OCI-LY3 (cell line): ENCODE measurements around the gene CLSTN2.

Experiments used
- EZH2phosphoT487 ChIP-seq: fragments of 200-600 bp; shearing (Covaris generic); IDR thresholded peaks from 2 replicates; pipeline ENCODE4 v1.6.1; 2018; ENCODE audit warnings: antibody characterized with exemption, mixed run types, low read depth
- TF ChIP-seq, protein P1 (sequence below): fragments of 200-600, 300-600 bp; sonication (generic); IDR thresholded peaks from 2 replicates; pipeline ENCODE4 v1.5.1; 2014; ENCODE audit warnings: antibody characterized with exemption, low read length, low read depth

DNA sequence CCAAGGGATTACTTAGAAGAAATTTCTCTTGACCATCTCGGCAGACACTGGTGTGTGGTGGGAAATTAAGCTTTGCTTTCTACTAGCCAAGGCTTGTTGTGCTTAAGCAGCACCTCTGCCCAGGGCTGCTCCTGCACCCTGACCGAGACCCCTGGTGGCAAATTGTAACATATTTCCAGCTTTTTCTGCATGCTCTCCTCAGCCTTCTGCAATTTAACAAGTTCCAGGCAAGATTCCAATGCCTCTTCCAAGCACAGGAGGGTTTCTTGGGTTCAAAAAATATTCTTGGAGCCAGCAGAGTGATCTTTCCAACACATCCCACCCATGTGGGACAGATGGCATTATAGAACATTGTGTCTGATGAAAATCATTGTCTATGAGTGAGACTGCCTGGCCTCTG, 210.5 kb downstream of the CLSTN2 start:
- TF ChIP-seq, protein P1, sequence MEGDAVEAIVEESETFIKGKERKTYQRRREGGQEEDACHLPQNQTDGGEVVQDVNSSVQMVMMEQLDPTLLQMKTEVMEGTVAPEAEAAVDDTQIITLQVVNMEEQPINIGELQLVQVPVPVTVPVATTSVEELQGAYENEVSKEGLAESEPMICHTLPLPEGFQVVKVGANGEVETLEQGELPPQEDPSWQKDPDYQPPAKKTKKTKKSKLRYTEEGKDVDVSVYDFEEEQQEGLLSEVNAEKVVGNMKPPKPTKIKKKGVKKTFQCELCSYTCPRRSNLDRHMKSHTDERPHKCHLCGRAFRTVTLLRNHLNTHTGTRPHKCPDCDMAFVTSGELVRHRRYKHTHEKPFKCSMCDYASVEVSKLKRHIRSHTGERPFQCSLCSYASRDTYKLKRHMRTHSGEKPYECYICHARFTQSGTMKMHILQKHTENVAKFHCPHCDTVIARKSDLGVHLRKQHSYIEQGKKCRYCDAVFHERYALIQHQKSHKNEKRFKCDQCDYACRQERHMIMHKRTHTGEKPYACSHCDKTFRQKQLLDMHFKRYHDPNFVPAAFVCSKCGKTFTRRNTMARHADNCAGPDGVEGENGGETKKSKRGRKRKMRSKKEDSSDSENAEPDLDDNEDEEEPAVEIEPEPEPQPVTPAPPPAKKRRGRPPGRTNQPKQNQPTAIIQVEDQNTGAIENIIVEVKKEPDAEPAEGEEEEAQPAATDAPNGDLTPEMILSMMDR = no peak
- TF ChIP-seq EZH2phosphoT487 = no peak
